OCI-LY7 (cell line): Measurements from ENCODE around the gene VWC2L. TPM values are rescaled to one million over a fixed set of nuclear protein-coding genes. Genes with fewer than 3 reads are reported as not detected.

Source experiments
- BruUV-seq: library from RNA; stranded (reverse); fragments of 400-500 nt; replicated peaks from 2 replicates; lab custom pipeline; 2021; lab: Mats Ljungman, UMichigan
- CTCF ChIA-PET: fragments of 300-600 bp; sonication (Branson Sonifier 250); formaldehyde crosslinking; loops from one replicate; lab custom pipeline; 2022; ENCODE audit warnings: antibody characterized with exemption; ENCODE audit not compliant: unreplicated experiment; lab: Charles Lee
- POLR2A ChIA-PET: fragments of 300-600 bp; sonication (Branson Sonifier 250); formaldehyde crosslinking; loops from one replicate; lab custom pipeline; 2022; ENCODE audit warnings: antibody characterized with exemption; lab: Charles Lee
- DNase-seq: peaks from one replicate; pipeline ENCODE4 v3.0.0-alpha.2; 2015; ENCODE audit warnings: low spot score
- H2AFZ ChIP-seq: fragments of 200-600 bp; sonication (generic), shearing (Covaris generic); 2 replicates; pipeline ENCODE4 v1.6.1; 2014; ENCODE audit warnings: mild to moderate bottlenecking, antibody characterized with exemption, low read length, moderate library complexity
- H3K27ac ChIP-seq: fragments of 200-600 bp; sonication (generic); 2 replicates; pipeline ENCODE4 v1.5.1; 2014; ENCODE audit warnings: mixed run types, low read depth, mild to moderate bottlenecking, moderate library complexity, low read length, inconsistent platforms; ENCODE audit not compliant: poor library complexity, severe bottlenecking
- H3K36me3 ChIP-seq: fragments of 200-600 bp; sonication (generic); 2 replicates; pipeline ENCODE4 v1.6.1; 2014; ENCODE audit warnings: mild to moderate bottlenecking, antibody characterized with exemption, low read length, moderate library complexity, mixed read lengths; ENCODE audit not compliant: insufficient read depth
- H3K4me1 ChIP-seq: fragments of 200-600 bp; sonication (generic); 2 replicates; pipeline ENCODE4 v1.5.1; 2014; ENCODE audit warnings: mild to moderate bottlenecking, low read length; ENCODE audit not compliant: insufficient read depth, poor library complexity, severe bottlenecking
- H3K4me2 ChIP-seq: fragments of 200-600 bp; sonication (generic); 2 replicates; pipeline ENCODE4 v1.6.1; 2014; ENCODE audit warnings: mild to moderate bottlenecking, low read length
- H3K4me3 ChIP-seq: fragments of 200-600 bp; sonication (generic); 2 replicates; pipeline ENCODE4 v1.5.1; 2014; ENCODE audit warnings: mild to moderate bottlenecking, low read depth, low read length; ENCODE audit not compliant: poor library complexity, severe bottlenecking
- H3K79me2 ChIP-seq: fragments of 200-600 bp; sonication (generic); 2 replicates; pipeline ENCODE4 v1.6.1; 2016; ENCODE audit warnings: low read depth, mild to moderate bottlenecking, low read length, moderate library complexity, mixed read lengths; ENCODE audit not compliant: insufficient read depth
- H3K9me2 ChIP-seq: fragments of 200-600 bp; sonication (generic); 2 replicates; pipeline ENCODE4 v1.6.1; 2016; ENCODE audit warnings: mild to moderate bottlenecking, low read length, mixed read lengths; ENCODE audit not compliant: insufficient read depth
- H3K9me3 ChIP-seq: fragments of 200-600 bp; sonication (generic); 2 replicates; pipeline ENCODE4 v1.6.1; 2014; ENCODE audit warnings: mild to moderate bottlenecking, mixed run types, low read length, mixed read lengths
- H4K20me1 ChIP-seq: fragments of 200-600 bp; sonication (generic); 2 replicates; pipeline ENCODE4 v1.6.1; 2014; ENCODE audit warnings: mild to moderate bottlenecking, antibody characterized with exemption, low read length, moderate library complexity, mixed read lengths; ENCODE audit not compliant: insufficient read depth
- CTCF ChIP-seq: fragments of 200-600 bp; sonication (generic); conservative IDR thresholded peaks from 2 replicates; pipeline ENCODE4 v1.5.1; 2014; ENCODE audit warnings: mild to moderate bottlenecking, antibody characterized with exemption, low read length, moderate library complexity, mixed read lengths
- EZH2phosphoT487 ChIP-seq: fragments of 200-600 bp; sonication (generic); IDR thresholded peaks from 2 replicates; pipeline ENCODE4 v1.6.1; 2018; ENCODE audit warnings: low read depth, borderline replicate concordance, mild to moderate bottlenecking, mixed run types, antibody characterized with exemption, low read length, moderate library complexity, mixed read lengths
- intact Hi-C: fragments of 100-400 bp; cut with micrococcal nuclease; formaldehyde crosslinking; loops from one replicate; pipeline ENCODE4 v1.10.0; 2022; ENCODE audit not compliant: unreplicated experiment
- total RNA-seq, 2 experiments: library from RNA; depleted of rRNA in 1 of 2; stranded (reverse); fragments of >200 nt in 1 of 2; shearing (Covaris generic) in 1 of 2; gene quantifications; 2 replicates each; pipeline ENCODE4 v1.2.3, GENCODE V29; 2014 to 2022

VWC2L gene
- total RNA-seq, 2 experiments from 2014 or later, result not detected

- CTCF ChIA-PET, result no interaction called here
- DNase-seq, result no peak
- H3K4me2 ChIP-seq, result no peak overlapping the region
- no peaks in the 10 kb centered on the region; the same call in 1 of the 2 replicates for H4K20me1 ChIP-seq
- BruUV-seq, result no TSS peak
- no peak for TF ChIP-seq EZH2phosphoT487
- no peaks in the 10 kb centered on the region for H3K4me1 ChIP-seq
- POLR2A ChIA-PET, result interaction anchor here (0.7 to 1.0 kb wide), 3 partner anchors 29 to 493 kb away, joined by 3 read pairs; no protein-coding TSS in a partner anchor
- no peaks in the 10 kb centered on the region for H3K36me3 ChIP-seq
- no peaks in the 10 kb centered on the region for H3K9me2 ChIP-seq
- no peak overlapping the region for H3K4me3 ChIP-seq
- no peaks in the 10 kb centered on the region for H3K9me3 ChIP-seq
- intact Hi-C loops, result no loop called here
- no peak overlapping the region for H3K27ac ChIP-seq
- no peak overlapping the region for H2AFZ ChIP-seq
- no peaks in the 10 kb centered on the region for H3K79me2 ChIP-seq
These were observed 92.7 kb downstream of the VWC2L start for GRCh38 chr2:214503568-214503967.

- CTCF ChIA-PET, result no interaction called here
- H3K4me3 ChIP-seq, result no peak overlapping the region
- no peak overlapping the region for H3K27ac ChIP-seq
- H3K9me3 ChIP-seq, result no peaks in the 10 kb centered on the region
- intact Hi-C loops, result no loop called here
- no peaks in the 10 kb centered on the region for H3K79me2 ChIP-seq
- H3K36me3 ChIP-seq, result no peaks in the 10 kb centered on the region
- no peaks in the 10 kb centered on the region for H3K9me2 ChIP-seq
- H4K20me1 ChIP-seq, result no peaks in the 10 kb centered on the region; the same call in 1 of the 2 replicates
- TF ChIP-seq EZH2phosphoT487 (no peak), CTCF (no peak)
- H2AFZ ChIP-seq, result no peak overlapping the region
- no peak for DNase-seq
- POLR2A ChIA-PET, result interaction anchor here (0.6 to 0.7 kb wide), 2 partner anchors 25 to 75 kb away, joined by 3 to 5 read pairs; no protein-coding TSS in a partner anchor
- BruUV-seq, result no TSS peak
- H3K4me2 ChIP-seq, result no peak overlapping the region
- H3K4me1 ChIP-seq, result no peaks in the 10 kb centered on the region
These were observed 93.9 kb downstream of the VWC2L start for GRCh38 chr2:214504599-214505376.

- CTCF ChIA-PET, result no interaction called here
- intact Hi-C loops, result no loop called here
- BruUV-seq, result no TSS peak
These were observed 96.2 kb downstream of the VWC2L start for GRCh38 chr2:214507032-214507431.

More at GRCh38 chr2:214507032-214507431, 96.2 kb downstream of the VWC2L start:
- H3K9me2 ChIP-seq, result no peaks in the 10 kb centered on the region
- no peaks in the 10 kb centered on the region; the same call in 1 of the 2 replicates for H4K20me1 ChIP-seq
- TF ChIP-seq EZH2phosphoT487 (no peak), CTCF (no peak)
- H2AFZ ChIP-seq, result no peak overlapping the region
- H3K9me3 ChIP-seq, result no peaks in the 10 kb centered on the region
- H3K27ac ChIP-seq, result no peak overlapping the region
- H3K4me3 ChIP-seq, result no peak overlapping the region
- POLR2A ChIA-PET, result no interaction called here
- H3K79me2 ChIP-seq, result no peaks in the 10 kb centered on the region
- H3K4me2 ChIP-seq, result no peak overlapping the region
- no peaks in the 10 kb centered on the region for H3K4me1 ChIP-seq
- no peaks in the 10 kb centered on the region for H3K36me3 ChIP-seq
- no peak for DNase-seq
